HCT116 (cell line): ENCODE measurements around the gene TST. TPM values are rescaled to one million over a fixed set of nuclear protein-coding genes. Genes with fewer than 3 reads are reported as not detected.

Experiments
- ATAC-seq: fragments of 200-7000 bp; cut with Tn5 transposase; 2 replicates; pipeline ENCODE4 v1.9.1; 2020; ENCODE audit warnings: mild to moderate bottlenecking, moderate library complexity
- BruUV-seq: library from RNA; stranded (reverse); fragments of 400-500 nt; replicated peaks from 2 replicates; lab custom pipeline; 2021; lab: Mats Ljungman, UMichigan
- CTCF ChIA-PET: fragments of 300-600 bp; sonication (Branson Sonifier 250); formaldehyde crosslinking; loops from one replicate; lab custom pipeline; 2021; ENCODE audit warnings: antibody characterized with exemption; lab: Charles Lee
- POLR2A ChIA-PET: fragments of 300-600, 350-600 bp; sonication (Branson Sonifier 250); formaldehyde crosslinking; loops from one replicate; lab custom pipeline; 2021; ENCODE audit warnings: antibody characterized with exemption; lab: Charles Lee
- RAD21 ChIA-PET, 2 experiments: fragments of 300-600 bp; sonication (Branson Sonifier 250); formaldehyde crosslinking; loops; one replicate each; lab custom pipeline; 2023; ENCODE audit warnings: low total read pairs in 2 of 2; ENCODE audit not compliant: uncharacterized antibody in 2 of 2, unreplicated experiment in 2 of 2, low non-redundant PET in 1 of 2; lab: Charles Lee
- DNase-seq: peaks from one replicate; pipeline ENCODE4 v3.0.0-alpha.2; 2010; ENCODE audit warnings: low read depth, low spot score
- H2AFZ ChIP-seq: fragments of 200-600 bp; shearing (Covaris generic), sonication (generic); 2 replicates; pipeline ENCODE4 v1.6.1; 2017; ENCODE audit warnings: low read depth, mixed run types, mixed read lengths, antibody characterized with exemption, low read length; ENCODE audit not compliant: poor library complexity, severe bottlenecking
- H3K27ac ChIP-seq: 2 replicates; pipeline ENCODE4 v1.5.1; 2012; ENCODE audit warnings: low read depth, low read length
- H3K27me3 ChIP-seq: fragments of 200-600 bp; sonication (generic); 2 replicates; pipeline ENCODE4 v1.6.1; 2016; ENCODE audit warnings: mixed run types, low read length, mixed read lengths; ENCODE audit not compliant: insufficient read depth
- H3K36me3 ChIP-seq, 2 experiments: fragments of 200-500 bp in 1 of 2; fragments of 200-600 bp in 1 of 2; sonication (Bioruptor generic) in 1 of 2; sonication (generic) in 1 of 2; 2 replicates each; pipeline versions ENCODE4 v1.5.1 to v1.6.1; 2014 to 2016; ENCODE audit warnings: low read length in 2 of 2, inconsistent platforms in 1 of 2, mixed read lengths in 1 of 2, mixed run types in 1 of 2; ENCODE audit not compliant: insufficient read depth in 2 of 2, control insufficient read depth in 1 of 2
- H3K4me1 ChIP-seq, 2 experiments: fragments of 200-600 bp in 1 of 2; sonication (generic) in 1 of 2; 2 replicates each; pipeline versions ENCODE4 v1.5.1 to v1.6.1; 2012 to 2017; ENCODE audit warnings: low read length in 2 of 2, inconsistent platforms in 1 of 2, mild to moderate bottlenecking in 1 of 2, mixed read lengths in 1 of 2, mixed run types in 1 of 2, moderate library complexity in 1 of 2; ENCODE audit not compliant: insufficient read depth in 2 of 2, control insufficient read depth in 1 of 2
- H3K4me2 ChIP-seq: fragments of 200-600 bp; sonication (generic); 2 replicates; pipeline ENCODE4 v1.6.1; 2017; ENCODE audit warnings: mixed run types, low read length, mixed read lengths
- H3K4me3 ChIP-seq, 2 experiments: fragments of 200-600 bp in 1 of 2; sonication (generic) in 1 of 2; replicated peaks in 1 of 2; 2 replicates each; pipeline ENCODE4 v1.5.1; 2011 to 2016; ENCODE audit warnings: low read length in 2 of 2, control low read depth in 1 of 2, low read depth in 1 of 2, mild to moderate bottlenecking in 1 of 2, mixed read lengths in 1 of 2, mixed run types in 1 of 2
- H3K79me2 ChIP-seq: fragments of 200-600 bp; sonication (generic); 2 replicates; pipeline ENCODE4 v1.6.1; 2017; ENCODE audit warnings: mild to moderate bottlenecking, mixed run types, low read length, moderate library complexity, mixed read lengths; ENCODE audit not compliant: insufficient read depth
- H3K9ac ChIP-seq: fragments of 200-600 bp; sonication (generic); 2 replicates; pipeline ENCODE4 v1.6.1; 2016; ENCODE audit warnings: low read length, mixed read lengths
- H3K9me2 ChIP-seq: fragments of 200-600 bp; sonication (generic), shearing (Covaris generic); 2 replicates; pipeline ENCODE4 v1.6.1; 2017; ENCODE audit warnings: mixed run types, mild to moderate bottlenecking, moderate library complexity; ENCODE audit not compliant: insufficient read depth
- H3K9me3 ChIP-seq, 2 experiments: fragments of 200-500 bp in 1 of 2; fragments of 200-600 bp in 1 of 2; sonication (Bioruptor generic) in 1 of 2; sonication (generic) in 1 of 2; 2 replicates each; pipeline ENCODE4 v1.6.1; 2014 to 2017; ENCODE audit warnings: low read length in 2 of 2, mixed read lengths in 2 of 2, inconsistent platforms in 1 of 2, low read depth in 1 of 2, mild to moderate bottlenecking in 1 of 2, mixed run types in 1 of 2, moderate library complexity in 1 of 2; ENCODE audit not compliant: control insufficient read depth in 1 of 2, insufficient read depth in 1 of 2
- H4K20me1 ChIP-seq: fragments of 200-600 bp; sonication (generic), shearing (Covaris generic); 2 replicates; pipeline ENCODE4 v1.6.1; 2017; ENCODE audit warnings: mixed run types, mild to moderate bottlenecking, moderate library complexity; ENCODE audit not compliant: insufficient read depth
- CBX3 ChIP-seq: IDR thresholded peaks from 2 replicates; pipeline ENCODE4 v1.6.1; 2012; ENCODE audit warnings: low read depth
- CTCF ChIP-seq, 3 experiments: fragments of 200-600 bp in 1 of 3; sonication (generic) in 1 of 3; IDR thresholded peaks in 2 of 3; conservative IDR thresholded peaks in 1 of 3; 2 replicates each; pipeline ENCODE4 v1.5.1; 2012 to 2017; ENCODE audit warnings: low read depth in 2 of 3, low read length in 2 of 3, antibody characterized with exemption in 1 of 3, borderline replicate concordance in 1 of 3, control low read depth in 1 of 3, mild to moderate bottlenecking in 1 of 3, mixed read lengths in 1 of 3, mixed run types in 1 of 3, moderate library complexity in 1 of 3; ENCODE audit not compliant: insufficient read depth in 1 of 3
- EGR1 ChIP-seq: IDR thresholded peaks from 2 replicates; pipeline ENCODE4 v1.6.1; 2012; ENCODE audit warnings: low read depth
- ELF1 ChIP-seq: IDR thresholded peaks from 2 replicates; pipeline ENCODE4 v1.6.1; 2012; ENCODE audit warnings: low read depth, borderline replicate concordance
- EZH2 ChIP-seq: fragments of 200-600 bp; sonication (generic); IDR thresholded peaks from 2 replicates; pipeline ENCODE4 v1.6.1; 2017; ENCODE audit warnings: antibody characterized with exemption, mixed run types
- EZH2phosphoT487 ChIP-seq: fragments of 200-600 bp; IDR thresholded peaks from 2 replicates; pipeline ENCODE4 v1.6.1; 2018; ENCODE audit warnings: antibody characterized with exemption, borderline replicate concordance
- JUND ChIP-seq: IDR thresholded peaks from 2 replicates; pipeline ENCODE4 v1.6.1; 2012
- MAX ChIP-seq: IDR thresholded peaks from 2 replicates; pipeline ENCODE4 v1.6.1; 2012
- POLR2A ChIP-seq: IDR thresholded peaks from 2 replicates; pipeline ENCODE4 v1.7.0; 2011; ENCODE audit warnings: borderline replicate concordance; ENCODE audit not compliant: insufficient read depth, insufficient read length; ENCODE audit errors: extremely low read depth
- POLR2AphosphoS5 ChIP-seq: IDR thresholded peaks from 2 replicates; pipeline ENCODE4 v1.6.1; 2011; ENCODE audit warnings: mild to moderate bottlenecking, low read depth, low read length, moderate library complexity
- SP1 ChIP-seq: IDR thresholded peaks from 2 replicates; pipeline ENCODE4 v1.6.1; 2012; ENCODE audit warnings: low read depth
- YY1 ChIP-seq: IDR thresholded peaks from 2 replicates; pipeline ENCODE4 v1.6.1; 2011; ENCODE audit warnings: low read length, low read depth, moderate library complexity, mild to moderate bottlenecking; ENCODE audit not compliant: insufficient replicate concordance; ENCODE audit errors: extremely low read depth
- ZBTB33 ChIP-seq: IDR thresholded peaks from 2 replicates; pipeline ENCODE4 v1.6.1; 2011; ENCODE audit warnings: mild to moderate bottlenecking, low read length, moderate library complexity; ENCODE audit not compliant: insufficient replicate concordance; ENCODE audit errors: extremely low read depth
- ZNF274 ChIP-seq: fragments of 200-500 bp; sonication (Bioruptor generic); IDR thresholded peaks from 2 replicates; pipeline ENCODE4 v1.6.1; 2014; ENCODE audit warnings: mild to moderate bottlenecking, low read depth, low read length, inconsistent platforms
- intact Hi-C: fragments of 100-400 bp; cut with micrococcal nuclease; formaldehyde crosslinking; loops from 2 replicates; pipeline ENCODE4 v1.10.0; 2022
- total RNA-seq: library from RNA; stranded (reverse); gene quantifications from one replicate; pipeline ENCODE4 v1.2.1, GENCODE V29; 2021; ENCODE audit not compliant: unreplicated experiment

TST gene
- total RNA-seq, 1 experiment from 2014 or later, result 32.1 TPM

- H3K36me3 ChIP-seq, result peaks cover 8 to 18% of the 10 kb centered on the region in 2 experiments
- H3K4me1 ChIP-seq, result peaks cover 8 to 9% of the 10 kb centered on the region in 2 experiments; a peak in 3 of 4 replicates
- H3K79me2 ChIP-seq, result peaks cover 6% of the 10 kb centered on the region; the same call in 1 of the 2 replicates
- BruUV-seq, result no TSS peak
- no peak for DNase-seq
- RAD21 ChIA-PET, result no interaction called here
- no peak overlapping the region for H2AFZ ChIP-seq
- no peaks in the 10 kb centered on the region for H4K20me1 ChIP-seq
- H3K9ac ChIP-seq, result no peak overlapping the region
- H3K4me2 ChIP-seq, result no peak overlapping the region
- no peak overlapping the region for H3K27ac ChIP-seq
- TF ChIP-seq POLR2A (no peak), YY1 (no peak), SP1 (no peak)
- TF ChIP-seq, all 23 proteins: peak for 0
- H3K9me2 ChIP-seq, result no peaks in the 10 kb centered on the region
- intact Hi-C loops, result no loop called here
- H3K4me3 ChIP-seq, result no peak overlapping the region
- no peaks in the 10 kb centered on the region for H3K27me3 ChIP-seq
- ChIA-PET POLR2A (no interaction called here), CTCF (no interaction called here)
- no peaks in the 10 kb centered on the region for H3K9me3 ChIP-seq
- no peak for ATAC-seq
Observed at GRCh38 chr22:37025500-37026070, 6.3 kb upstream of the TST start.

- peaks cover 8 to 14% of the 10 kb centered on the region in 2 experiments for H3K36me3 ChIP-seq
- no TSS peak for BruUV-seq
- no peaks in the 10 kb centered on the region for H3K27me3 ChIP-seq
- H3K4me2 ChIP-seq, result no peak overlapping the region
- CTCF ChIA-PET, result no interaction called here
- peaks cover 8 to 14% of the 10 kb centered on the region in 2 experiments; a peak in 3 of 4 replicates for H3K4me1 ChIP-seq
- H2AFZ ChIP-seq, result no peak overlapping the region
- no peak for DNase-seq
- H4K20me1 ChIP-seq, result no peaks in the 10 kb centered on the region
- no peak overlapping the region for H3K27ac ChIP-seq
- H3K4me3 ChIP-seq, result no peak overlapping the region
- intact Hi-C loops, result no loop called here
- no peak for ATAC-seq
- no peak overlapping the region for H3K9ac ChIP-seq
- POLR2A ChIA-PET, result no interaction called here
- H3K79me2 ChIP-seq, result peaks cover 8% of the 10 kb centered on the region; the same call in 1 of the 2 replicates
- H3K9me2 ChIP-seq, result no peaks in the 10 kb centered on the region
- no peaks in the 10 kb centered on the region for H3K9me3 ChIP-seq
- RAD21 ChIA-PET, result no interaction called here
- no peak for TF ChIP-seq EGR1
- TF ChIP-seq MAX, result no peak
- TF ChIP-seq ZNF274, result no peak
- TF ChIP-seq EZH2, result no peak
- no peak for TF ChIP-seq YY1
- no peak for TF ChIP-seq POLR2AphosphoS5
- TF ChIP-seq SP1, result no peak
- no peak for TF ChIP-seq JUND
- TF ChIP-seq CTCF (IDR thresholded peaks at IDR 0.05 in 2 of 3, conservative IDR thresholded peaks at IDR 0.05 in 1 of 3; ENCODE audit: borderline replicate concordance in 1 of 3, insufficient read depth in 1 of 3, low read depth in 2 of 3, low read length in 2 of 3), result no peak
- TF ChIP-seq EZH2phosphoT487, result no peak
- TF ChIP-seq CBX3, result no peak
- no peak for TF ChIP-seq ZBTB33
- TF ChIP-seq ELF1, result no peak
Observed at GRCh38 chr22:37024339-37025157, 5.3 kb upstream of the TST start.
